ENCODE measurements around the gene ETV7. TPM values are rescaled to one million over a fixed set of nuclear protein-coding genes. Genes with fewer than 3 reads are reported as not detected.
"Not testable (repeated sequence)": the region's sequence is repeated elsewhere in the genome, so short reads cannot be mapped to it uniquely, and the experiment has no call there.

ETV7 gene
- total RNA-seq, 2 experiments from 2014 or later = 20.7 to 21.9 TPM

GRCh38 chr6:36371211-36371610 is 16.3 kb downstream of the ETV7 start:
- Mint-ChIP-seq H3K27me3 (no peaks in the 10 kb centered on the region), H3K4me3 (no peak overlapping the region), H3K36me3 (ENCODE audit: low read depth) (peaks cover 48% of the 10 kb centered on the region), H3K4me1 (no peaks in the 10 kb centered on the region), H3K9me3 (no peaks in the 10 kb centered on the region), H3K27ac (no peak overlapping the region)
- DNase-seq = no peak
- ChIA-PET POLR2A (no interaction called here), CTCF (no interaction called here)

DNA sequence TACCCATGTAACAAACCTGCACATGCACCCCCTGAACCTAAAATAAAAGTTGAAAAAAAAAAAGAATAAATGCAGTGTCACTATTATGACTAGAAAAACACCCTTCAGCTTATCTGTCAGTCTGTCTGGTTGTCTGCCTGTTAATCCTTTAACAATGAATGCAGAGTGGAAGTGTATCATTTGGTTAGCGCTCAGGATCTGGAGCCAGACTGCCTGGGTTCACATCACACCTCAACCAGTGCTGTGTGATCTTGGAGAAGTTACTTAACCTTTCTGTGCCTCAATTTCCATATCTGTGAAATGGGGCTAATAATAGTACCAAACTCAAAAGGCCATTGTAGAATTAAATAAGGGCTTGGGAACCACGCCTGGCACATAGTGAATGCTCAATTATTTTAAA is 16.8 kb downstream of the ETV7 start:
- ChIA-PET CTCF (interaction anchor here (1.2 kb wide), 1 partner anchor 30 kb away, joined by 3 read pairs; no protein-coding TSS in a partner anchor), POLR2A (no interaction called here)
- DNase-seq = no peak
- Mint-ChIP-seq H3K4me1 (no peaks in the 10 kb centered on the region), H3K27ac (no peak overlapping the region), H3K27me3 (no peaks in the 10 kb centered on the region), H3K9me3 (no peaks in the 10 kb centered on the region), H3K36me3 (ENCODE audit: low read depth) (peaks cover 43% of the 10 kb centered on the region), H3K4me3 (no peak overlapping the region)

- Mint-ChIP-seq H3K4me3 (no peak overlapping the region), H3K27me3 (no peaks in the 10 kb centered on the region), H3K4me1 (peaks cover 10% of the 10 kb centered on the region), H3K27ac (no peak overlapping the region), H3K9me3 (no peaks in the 10 kb centered on the region), H3K36me3 (ENCODE audit: low read depth) (peaks cover 45% of the 10 kb centered on the region)
- POLR2A ChIA-PET = interaction anchor here (1.0 to 1.9 kb wide), 3 partner anchors 11 to 225 kb away, joined by 3 to 8 read pairs (median 4); partner anchors contain the start of gene ETV7
- DNase-seq = no peak
- CTCF ChIA-PET = interaction anchor here (1.2 kb wide), 1 partner anchor 29 kb away, joined by 3 read pairs; no protein-coding TSS in a partner anchor
Measured at GRCh38 chr6:36368921-36369865, 18.3 kb downstream of the ETV7 start.

DNA sequence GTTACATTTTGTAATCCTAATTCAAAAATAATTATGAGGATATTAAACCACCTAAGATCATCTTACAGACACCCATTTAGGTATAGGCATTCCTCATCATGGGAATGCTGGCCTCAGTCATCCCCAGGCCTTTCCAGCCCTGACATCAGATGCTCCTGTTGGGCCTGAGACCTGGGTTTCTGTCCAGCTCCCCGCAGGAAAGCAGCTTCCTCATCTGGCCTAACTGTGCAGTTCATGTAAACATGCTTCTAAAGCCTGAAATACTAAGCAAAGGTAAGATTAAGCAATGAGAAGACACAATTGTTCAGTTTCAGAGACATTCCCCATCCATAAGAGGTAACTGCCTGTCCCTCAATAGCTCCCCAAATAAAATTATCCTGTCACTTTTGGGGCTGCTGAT is 19.0 kb downstream of the ETV7 start:
- Mint-ChIP-seq H3K4me3 (no peak overlapping the region), H3K36me3 (ENCODE audit: low read depth) (peaks cover 47% of the 10 kb centered on the region), H3K9me3 (no peaks in the 10 kb centered on the region), H3K4me1 (peaks cover 10% of the 10 kb centered on the region), H3K27ac (no peak overlapping the region), H3K27me3 (no peaks in the 10 kb centered on the region)
- CTCF ChIA-PET = interaction anchor here (1.1 kb wide), 1 partner anchor 18 kb away, joined by 3 read pairs; no protein-coding TSS in a partner anchor
- DNase-seq = no peak
- POLR2A ChIA-PET = interaction anchor here (1.0 to 1.9 kb wide), 2 partner anchors 12 to 18 kb away, joined by 3 to 8 read pairs; partner anchors contain the start of gene ETV7

DNA sequence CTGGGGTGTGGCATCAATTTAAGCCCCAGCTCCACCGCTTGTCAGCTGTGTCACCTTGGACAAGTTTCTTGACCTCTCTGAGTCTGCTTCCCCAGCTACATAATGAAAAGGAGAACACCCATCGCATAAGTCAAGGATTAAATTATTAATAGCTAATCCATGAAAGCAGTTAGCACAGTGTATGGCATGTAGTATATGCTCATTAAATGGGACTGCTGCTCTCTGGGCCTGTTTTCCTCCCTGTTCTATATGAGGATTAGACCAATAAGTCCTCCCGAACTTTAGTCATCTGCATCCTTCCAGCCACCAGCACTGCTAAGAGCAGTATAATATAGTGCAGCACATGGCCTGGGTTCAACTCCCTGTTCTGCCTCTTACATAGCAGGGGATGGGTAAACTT is 19.7 kb downstream of the ETV7 start:
- H3K4me3 Mint-ChIP-seq = no peak overlapping the region
- no peak for DNase-seq
- ChIA-PET CTCF (interaction anchor here (0.6 to 1.1 kb wide), 2 partner anchors 19 to 61 kb away, joined by 3 read pairs; no protein-coding TSS in a partner anchor), POLR2A (interaction anchor here (1.0 to 1.9 kb wide), 2 partner anchors 13 to 19 kb away, joined by 3 to 8 read pairs; partner anchors contain the start of gene ETV7)
- H3K27me3 Mint-ChIP-seq = no peaks in the 10 kb centered on the region
- H3K27ac Mint-ChIP-seq = no peak overlapping the region
- peaks cover 10% of the 10 kb centered on the region for H3K4me1 Mint-ChIP-seq
- peaks cover 52% of the 10 kb centered on the region for H3K36me3 Mint-ChIP-seq (ENCODE audit: low read depth)
- H3K9me3 Mint-ChIP-seq = no peaks in the 10 kb centered on the region

GRCh38 chr6:36364669-36365479 is 22.6 kb downstream of the ETV7 start:
- DNase-seq = peak; percentile 34
- H3K4me1 Mint-ChIP-seq = peaks cover 13% of the 10 kb centered on the region
- peaks cover 1% of the 10 kb centered on the region for H3K27me3 Mint-ChIP-seq
- peak overlapping the region; percentile 42 for H3K27ac Mint-ChIP-seq
- H3K4me3 Mint-ChIP-seq = no peak overlapping the region
- POLR2A ChIA-PET = interaction anchor here (0.9 to 1.6 kb wide), 4 partner anchors 9 to 337 kb away, joined by 3 read pairs; partner anchors contain the start of gene MAPK14
- peaks cover 34% of the 10 kb centered on the region for H3K36me3 Mint-ChIP-seq (ENCODE audit: low read depth)
- H3K9me3 Mint-ChIP-seq = no peaks in the 10 kb centered on the region
- CTCF ChIA-PET = interaction anchor here (1.1 to 1.2 kb wide), 2 partner anchors 24 to 63 kb away, joined by 3 read pairs; no protein-coding TSS in a partner anchor

DNA sequence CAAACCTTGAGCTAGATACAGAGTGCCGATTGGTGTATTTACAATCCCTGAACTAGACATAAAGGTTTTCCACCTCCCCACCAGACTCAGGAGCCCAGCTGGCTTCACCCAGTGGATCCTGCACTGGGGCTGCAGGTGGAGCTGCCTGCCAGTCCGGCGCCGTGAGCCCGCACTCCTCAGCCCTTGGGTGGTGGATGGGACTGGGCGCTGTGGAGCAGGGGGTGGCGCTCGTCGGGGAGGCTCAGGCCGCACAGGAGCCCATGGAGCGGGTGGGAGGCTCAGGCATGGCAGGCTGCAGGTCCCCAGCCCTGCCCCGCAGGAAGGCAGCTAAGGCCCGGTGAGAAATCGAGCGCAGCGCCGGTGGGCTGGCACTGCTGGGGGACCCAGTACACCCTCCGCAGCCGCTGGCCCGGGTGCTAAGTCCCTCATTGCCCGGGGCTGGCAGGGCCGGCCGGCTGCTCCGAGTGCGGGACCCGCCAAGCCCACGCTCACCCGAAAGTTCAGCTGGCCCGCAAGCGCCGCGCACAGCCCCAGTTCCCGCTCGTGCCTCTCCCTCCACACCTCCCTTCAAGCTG is 23.3 kb downstream of the ETV7 start:
- not testable (repeated sequence) for H3K27me3 Mint-ChIP-seq, H3K27ac Mint-ChIP-seq, DNase-seq, H3K4me3 Mint-ChIP-seq, H3K9me3 Mint-ChIP-seq
- Mint-ChIP-seq H3K4me1 (peaks cover 13% of the 10 kb centered on the region), H3K36me3 (ENCODE audit: low read depth) (peaks cover 34% of the 10 kb centered on the region)
- ChIA-PET CTCF (interaction anchor here (1.2 kb wide), 1 partner anchor 62 kb away, joined by 3 read pairs; no protein-coding TSS in a partner anchor), POLR2A (interaction anchor here (0.9 to 1.1 kb wide), 2 partner anchors 8 to 17 kb away, joined by 3 read pairs; no protein-coding TSS in a partner anchor)

DNA sequence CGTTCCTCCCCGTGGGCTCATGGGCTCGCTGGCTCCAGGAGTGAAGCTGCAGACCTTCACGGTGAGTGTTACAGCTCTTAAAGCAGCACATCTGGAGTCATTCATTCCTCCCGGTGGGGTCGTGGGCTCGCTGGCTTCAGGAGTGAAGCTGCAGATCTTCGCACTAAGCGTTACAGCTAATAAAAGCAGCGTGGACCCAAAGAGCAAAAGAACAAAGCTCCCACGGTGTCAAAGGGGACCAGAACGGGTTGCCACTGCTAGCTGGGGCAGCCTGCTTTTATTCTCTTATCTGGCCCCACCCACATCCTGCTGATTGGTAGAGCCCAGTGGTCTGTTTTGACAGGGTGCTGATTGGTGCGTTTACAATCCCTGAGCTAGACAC is 24.1 kb downstream of the ETV7 start:
- H3K4me3 Mint-ChIP-seq, H3K9me3 Mint-ChIP-seq, H3K27ac Mint-ChIP-seq, DNase-seq, POLR2A ChIA-PET, H3K27me3 Mint-ChIP-seq: not testable (repeated sequence)
- Mint-ChIP-seq H3K4me1 (peaks cover 13% of the 10 kb centered on the region), H3K36me3 (ENCODE audit: low read depth) (peaks cover 27% of the 10 kb centered on the region)
- CTCF ChIA-PET = interaction anchor here (1.5 to 4.0 kb wide), 2 partner anchors 9 to 22 kb away, joined by 3 to 21 read pairs; no protein-coding TSS in a partner anchor

GRCh38 chr6:36362551-36363370 is 24.7 kb downstream of the ETV7 start:
- Mint-ChIP-seq H3K27me3 (peaks cover 3% of the 10 kb centered on the region), H3K36me3 (ENCODE audit: low read depth) (peaks cover 27% of the 10 kb centered on the region), H3K27ac (no peak overlapping the region), H3K9me3 (no peaks in the 10 kb centered on the region), H3K4me1 (peaks cover 18% of the 10 kb centered on the region), H3K4me3 (no peak overlapping the region)
- CTCF ChIA-PET = interaction anchor here (1.0 to 4.0 kb wide), 5 partner anchors 8 to 334 kb away, joined by 3 to 21 read pairs (median 3); no protein-coding TSS in a partner anchor
- POLR2A ChIA-PET = interaction anchor here (0.9 kb wide), 1 partner anchor 334 kb away, joined by 4 read pairs; no protein-coding TSS in a partner anchor
- DNase-seq = no peak

GRCh38 chr6:36361071-36361470 is 26.4 kb downstream of the ETV7 start:
- Mint-ChIP-seq H3K4me3 (no peak overlapping the region), H3K27me3 (peaks cover 6% of the 10 kb centered on the region), H3K4me1 (peaks cover 23% of the 10 kb centered on the region), H3K36me3 (ENCODE audit: low read depth) (peaks cover 22% of the 10 kb centered on the region), H3K27ac (no peak overlapping the region), H3K9me3 (no peaks in the 10 kb centered on the region)
- ChIA-PET POLR2A (interaction anchor here (1.0 kb wide), 1 partner anchor 334 kb away, joined by 3 read pairs; no protein-coding TSS in a partner anchor), CTCF (interaction anchor here (1.2 to 4.0 kb wide), 6 partner anchors 16 to 334 kb away, joined by 3 to 21 read pairs (median 10); partner anchors contain the start of gene MAPK14)
- DNase-seq = no peak

- peaks cover 6% of the 10 kb centered on the region for H3K27me3 Mint-ChIP-seq
- peak; percentile 77 for DNase-seq
- peaks cover 27% of the 10 kb centered on the region for H3K4me1 Mint-ChIP-seq
- ChIA-PET POLR2A (interaction anchor here (0.7 to 1.0 kb wide), 2 partner anchors 239 to 333 kb away, joined by 3 read pairs; no protein-coding TSS in a partner anchor), CTCF (interaction anchor here (0.6 to 4.0 kb wide), 9 partner anchors 19 to 349 kb away, joined by 3 to 21 read pairs (median 4); partner anchors contain the start of gene MAPK14)
- no peaks in the 10 kb centered on the region for H3K9me3 Mint-ChIP-seq
- no peak overlapping the region for H3K4me3 Mint-ChIP-seq
- H3K36me3 Mint-ChIP-seq (ENCODE audit: low read depth) = peaks cover 21% of the 10 kb centered on the region
- no peak overlapping the region for H3K27ac Mint-ChIP-seq
Measured at GRCh38 chr6:36360241-36361054, 27.0 kb downstream of the ETV7 start.
